ENCODE results near the gene HOXC4. TPM values are rescaled to one million over a fixed set of nuclear protein-coding genes. Genes with fewer than 3 reads are reported as not detected.
"Not testable (repeated sequence)": the region's sequence is repeated elsewhere in the genome, so short reads cannot be mapped to it uniquely, and the experiment has no call there.

The HOXC4 gene
- total and polyA plus RNA-seq, 10 of the 15 experiments (the other 5 are each of a cell fraction or from before 2014, with no cell fraction given) = 1.0 to 11.4 (median 4.2) TPM

GRCh38 chr12:54082397-54082892, 28.8 kb downstream of the HOXC4 start (continued):
- TF ChIP-seq MLLT1 (IDR thresholded peaks at IDR 0.05) = no peak
- no peak for TF ChIP-seq CHD1 (IDR thresholded peaks at IDR 0.05; ENCODE audit: low read depth, low read length)
- TF ChIP-seq TCF3 (IDR thresholded peaks at IDR 0.05; ENCODE audit: borderline replicate concordance, insufficient read depth, low read depth, low read length) = no peak

GRCh38 chr12:54088011-54088410, 34.4 kb downstream of the HOXC4 start:
- H4K20me1 ChIP-seq (ENCODE audit: control insufficient read depth, insufficient read depth); H3K27ac ChIP-seq (ENCODE audit: control insufficient read depth, insufficient read depth); H2AFZ ChIP-seq (ENCODE audit: control insufficient read depth, low read depth, low read length); FAIRE-seq; intact Hi-C loops (cut with micrococcal nuclease; ENCODE audit: unreplicated experiment); in situ Hi-C loops (cut with MboI); H3K4me1 ChIP-seq (ENCODE audit: control insufficient read depth, insufficient read depth, low read length); CTCF ChIA-PET; POLR2A ChIA-PET; H3K79me2 ChIP-seq (ENCODE audit: control insufficient read depth, insufficient read depth, low read length); ATAC-seq; H3K4me2 ChIP-seq (ENCODE audit: control insufficient read depth, insufficient read depth); H3K36me3 ChIP-seq (ENCODE audit: control insufficient read depth in 2 of 2, insufficient read depth in 2 of 2, low read length in 1 of 2); H3K4me3 ChIP-seq; H3K9ac ChIP-seq (ENCODE audit: control insufficient read depth, insufficient read depth, low read length); H3K27me3 ChIP-seq (replicated peaks in 1 of 2; ENCODE audit: control insufficient read depth in 2 of 2, insufficient read depth in 2 of 2, low read length in 1 of 2); DNase-seq (ENCODE audit: low read depth, low spot score); SMC1A ChIA-PET (ENCODE audit: uncharacterized antibody, unreplicated experiment); BruUV-seq (replicated peaks); H3K9me3 ChIP-seq (replicated peaks; ENCODE audit: control insufficient read depth, insufficient read depth, low read length): not testable (repeated sequence)
- RAD21 ChIA-PET (ENCODE audit: unreplicated experiment) = interaction anchor here (1.2 kb wide), 1 partner anchor 56 kb away, joined by 3 read pairs; the partner anchor contains the start of gene HOXC5

DNA sequence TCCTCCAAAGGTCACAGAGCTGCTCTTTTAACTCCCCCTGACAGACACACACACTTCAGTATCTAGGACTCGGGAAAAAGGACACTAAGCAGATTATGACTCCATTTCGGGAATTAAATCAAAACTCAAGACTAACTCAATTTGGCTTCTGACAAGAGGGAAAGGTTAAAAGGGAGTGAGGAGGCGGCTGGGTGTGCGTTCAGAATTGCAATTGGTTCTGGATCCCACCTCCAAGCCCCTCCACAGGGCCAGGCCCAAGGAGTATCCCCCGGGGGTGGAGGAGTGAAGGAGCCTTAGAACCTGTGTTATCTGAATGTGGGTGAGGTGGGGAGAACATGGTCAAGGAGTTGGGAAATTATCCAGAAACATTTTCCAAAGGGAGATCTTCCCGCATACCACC, 35.8 kb downstream of the HOXC4 start:
- H3K79me2 ChIP-seq (ENCODE audit: control insufficient read depth, insufficient read depth, low read length); DNase-seq (ENCODE audit: low read depth, low spot score); FAIRE-seq; intact Hi-C loops (cut with micrococcal nuclease; ENCODE audit: unreplicated experiment); H3K27me3 ChIP-seq (replicated peaks in 1 of 2; ENCODE audit: control insufficient read depth in 2 of 2, insufficient read depth in 2 of 2, low read length in 1 of 2); ATAC-seq; H2AFZ ChIP-seq (ENCODE audit: control insufficient read depth, low read depth, low read length); H3K36me3 ChIP-seq (ENCODE audit: control insufficient read depth in 2 of 2, insufficient read depth in 2 of 2, low read length in 1 of 2); H4K20me1 ChIP-seq (ENCODE audit: control insufficient read depth, insufficient read depth); H3K27ac ChIP-seq (ENCODE audit: control insufficient read depth, insufficient read depth); H3K4me3 ChIP-seq; H3K4me2 ChIP-seq (ENCODE audit: control insufficient read depth, insufficient read depth); CTCF ChIA-PET; POLR2A ChIA-PET; BruUV-seq (replicated peaks); H3K9me3 ChIP-seq (replicated peaks; ENCODE audit: control insufficient read depth, insufficient read depth, low read length); H3K9ac ChIP-seq (ENCODE audit: control insufficient read depth, insufficient read depth, low read length); H3K4me1 ChIP-seq (ENCODE audit: control insufficient read depth, insufficient read depth, low read length); in situ Hi-C loops (cut with MboI); SMC1A ChIA-PET (ENCODE audit: uncharacterized antibody, unreplicated experiment); RAD21 ChIA-PET (ENCODE audit: unreplicated experiment): not testable (repeated sequence)
- 71% methylated on average over 6 of the region's 6 CpGs for WGBS (ENCODE audit: insufficient coverage, insufficient replicate concordance, low lambda C conversion rate, missing lambda C conversion rate)

DNA sequence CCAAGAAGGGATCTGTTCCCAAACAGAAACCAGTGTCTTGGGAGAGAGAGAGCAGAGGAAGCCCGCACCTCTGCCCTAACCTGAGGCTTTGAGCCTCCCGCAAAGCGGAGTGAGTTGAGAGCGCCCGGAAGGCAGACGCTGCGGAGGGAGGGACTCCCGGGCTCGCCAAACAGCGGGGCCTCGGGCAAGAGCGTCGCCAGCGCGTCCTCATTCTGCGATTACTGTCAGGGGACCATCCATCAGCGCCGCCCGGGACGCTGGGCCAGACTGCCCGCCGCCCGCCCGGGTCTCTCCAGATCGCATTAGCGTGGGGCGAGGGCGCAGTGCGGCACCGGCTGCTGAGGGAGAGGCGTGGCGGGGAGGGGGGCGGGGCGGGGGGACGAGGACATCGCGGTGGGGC, 36.7 kb downstream of the HOXC4 start:
- DNase-seq (ENCODE audit: low read depth, low spot score); H2AFZ ChIP-seq (ENCODE audit: control insufficient read depth, low read depth, low read length); in situ Hi-C loops (cut with MboI); H4K20me1 ChIP-seq (ENCODE audit: control insufficient read depth, insufficient read depth); H3K36me3 ChIP-seq (ENCODE audit: control insufficient read depth in 2 of 2, insufficient read depth in 2 of 2, low read length in 1 of 2); H3K79me2 ChIP-seq (ENCODE audit: control insufficient read depth, insufficient read depth, low read length); H3K27me3 ChIP-seq (replicated peaks in 1 of 2; ENCODE audit: control insufficient read depth in 2 of 2, insufficient read depth in 2 of 2, low read length in 1 of 2); SMC1A ChIA-PET (ENCODE audit: uncharacterized antibody, unreplicated experiment); H3K4me1 ChIP-seq (ENCODE audit: control insufficient read depth, insufficient read depth, low read length); CTCF ChIA-PET; H3K27ac ChIP-seq (ENCODE audit: control insufficient read depth, insufficient read depth); H3K4me3 ChIP-seq; RAD21 ChIA-PET (ENCODE audit: unreplicated experiment); H3K9me3 ChIP-seq (replicated peaks; ENCODE audit: control insufficient read depth, insufficient read depth, low read length); ATAC-seq; H3K9ac ChIP-seq (ENCODE audit: control insufficient read depth, insufficient read depth, low read length); POLR2A ChIA-PET; FAIRE-seq; BruUV-seq (replicated peaks); intact Hi-C loops (cut with micrococcal nuclease; ENCODE audit: unreplicated experiment): not testable (repeated sequence)
- H3K4me2 ChIP-seq (ENCODE audit: control insufficient read depth, insufficient read depth) = peak overlapping the region; percentile 25; the same call in 1 of the 2 replicates
- under 1% methylated on average over 16 of the region's 37 CpGs for WGBS (ENCODE audit: insufficient coverage, insufficient replicate concordance, low lambda C conversion rate, missing lambda C conversion rate)

All from GM12878 (cell line).